OCI-LY1 (cell line): ENCODE data around the gene MIS18A.

Experiments used
- H2AFZ ChIP-seq: fragments of 200-600 bp; sonication (generic), shearing (Covaris generic); 2 replicates; pipeline ENCODE4 v1.6.0; 2014; ENCODE audit warnings: antibody characterized with exemption, mild to moderate bottlenecking, low read length
- H3F3A ChIP-seq: fragments of 200-600 bp; sonication (generic), shearing (Covaris generic); 2 replicates; pipeline ENCODE4 v1.6.0; 2014; ENCODE audit warnings: mild to moderate bottlenecking, antibody characterized with exemption, low read length, moderate library complexity; ENCODE audit not compliant: insufficient read depth
- H3K27ac ChIP-seq: fragments of 200-600 bp; sonication (generic); 2 replicates; pipeline ENCODE4 v1.5.1; 2014; ENCODE audit warnings: low read length, mixed run types, mild to moderate bottlenecking, low read depth; ENCODE audit not compliant: poor library complexity, severe bottlenecking
- H3K27me3 ChIP-seq: fragments of 200-600 bp; sonication (generic); 2 replicates; pipeline ENCODE4 v1.6.0; 2014; ENCODE audit warnings: antibody characterized with exemption, mild to moderate bottlenecking, low read length, moderate library complexity; ENCODE audit not compliant: insufficient read depth
- H3K36me3 ChIP-seq: fragments of 200-600 bp; sonication (generic); 2 replicates; pipeline ENCODE4 v1.6.1; 2014; ENCODE audit warnings: mild to moderate bottlenecking, antibody characterized with exemption, low read length, moderate library complexity, mixed read lengths; ENCODE audit not compliant: insufficient read depth
- H3K4me1 ChIP-seq: fragments of 200-600 bp; sonication (generic); 2 replicates; pipeline ENCODE4 v1.5.1; 2014; ENCODE audit warnings: mild to moderate bottlenecking, low read length, moderate library complexity; ENCODE audit not compliant: insufficient read depth, severe bottlenecking
- H3K4me2 ChIP-seq: fragments of 200-600 bp; sonication (generic), shearing (Covaris generic); 2 replicates; pipeline ENCODE4 v1.6.1; 2014; ENCODE audit warnings: low read length
- H3K4me3 ChIP-seq: fragments of 200-600 bp; sonication (generic); 2 replicates; pipeline ENCODE4 v1.5.1; 2014; ENCODE audit warnings: low read length, low read depth, mild to moderate bottlenecking, mixed read lengths; ENCODE audit not compliant: poor library complexity, severe bottlenecking
- H3K79me2 ChIP-seq: fragments of 200-600 bp; shearing (Covaris generic); 2 replicates; pipeline ENCODE4 v1.6.1; 2016; ENCODE audit warnings: mixed run types, low read length, mixed read lengths; ENCODE audit not compliant: insufficient read depth
- H3K9ac ChIP-seq: fragments of 200-600 bp; sonication (generic), shearing (Covaris generic); 2 replicates; pipeline ENCODE4 v1.6.1; 2014; ENCODE audit warnings: mild to moderate bottlenecking, low read length, mixed read lengths
- H3K9me2 ChIP-seq: fragments of 200-600 bp; sonication (generic), shearing (Covaris generic); 2 replicates; pipeline ENCODE4 v1.6.1; 2014; ENCODE audit warnings: low read depth, mild to moderate bottlenecking, low read length, mixed read lengths
- H3K9me3 ChIP-seq: fragments of 200-600 bp; shearing (Covaris generic); 2 replicates; pipeline ENCODE4 v1.6.1; 2014; ENCODE audit warnings: low read length, mixed read lengths
- H4K20me1 ChIP-seq: fragments of 200-600 bp; sonication (generic), shearing (Covaris generic); 2 replicates; pipeline ENCODE4 v1.6.0; 2016; ENCODE audit warnings: mild to moderate bottlenecking, low read length; ENCODE audit not compliant: insufficient read depth
- EZH2 ChIP-seq: fragments of 200-600 bp; sonication (generic), shearing (Covaris generic); IDR thresholded peaks from 2 replicates; pipeline ENCODE4 v1.8.0; 2017; ENCODE audit warnings: borderline replicate concordance, mixed run types, mild to moderate bottlenecking, antibody characterized with exemption, low read length, moderate library complexity, mixed read lengths
- TF ChIP-seq, protein P1 (sequence below): fragments of 200-600 bp; sonication (generic), shearing (Covaris generic); IDR thresholded peaks from 2 replicates; pipeline ENCODE4 v1.5.1; 2017; ENCODE audit warnings: mild to moderate bottlenecking, antibody characterized with exemption, low read length, moderate library complexity, mixed read lengths

Gene MIS18A

DNA sequence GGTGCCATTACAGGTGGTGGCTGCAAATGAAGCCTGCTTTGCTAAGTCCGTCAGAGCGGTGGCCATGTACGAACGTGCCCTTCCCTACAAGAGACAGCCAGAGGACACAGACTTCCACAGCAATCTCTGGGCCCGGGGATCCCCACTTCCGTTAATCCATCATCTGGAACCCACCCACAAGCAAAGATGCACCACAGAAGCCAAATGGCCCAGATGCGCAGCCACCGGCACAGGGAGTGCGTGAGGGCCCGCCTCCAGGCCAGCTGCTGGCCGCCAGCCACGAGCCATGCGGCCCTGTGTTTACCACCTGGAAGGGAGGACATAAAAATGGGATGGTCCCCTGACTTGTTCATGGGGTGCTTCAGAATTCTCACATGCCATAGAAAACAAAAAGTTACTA is 41.9 kb upstream of the MIS18A start:
- Histone ChIP-seq H3F3A (no peaks in the 10 kb centered on the region), H3K4me3 (no peak overlapping the region), H2AFZ (no peak overlapping the region), H3K27me3 (no peaks in the 10 kb centered on the region), H3K36me3 (peaks cover 100% of the 10 kb centered on the region), H3K9me2 (no peaks in the 10 kb centered on the region), H3K79me2 (no peaks in the 10 kb centered on the region), H3K4me1 (no peaks in the 10 kb centered on the region), H3K9me3 (no peaks in the 10 kb centered on the region), H3K4me2 (no peak overlapping the region), H3K27ac (no peak overlapping the region), H4K20me1 (no peaks in the 10 kb centered on the region), H3K9ac (no peak overlapping the region)
- TF ChIP-seq EZH2: no peak
- TF ChIP-seq, protein P1, sequence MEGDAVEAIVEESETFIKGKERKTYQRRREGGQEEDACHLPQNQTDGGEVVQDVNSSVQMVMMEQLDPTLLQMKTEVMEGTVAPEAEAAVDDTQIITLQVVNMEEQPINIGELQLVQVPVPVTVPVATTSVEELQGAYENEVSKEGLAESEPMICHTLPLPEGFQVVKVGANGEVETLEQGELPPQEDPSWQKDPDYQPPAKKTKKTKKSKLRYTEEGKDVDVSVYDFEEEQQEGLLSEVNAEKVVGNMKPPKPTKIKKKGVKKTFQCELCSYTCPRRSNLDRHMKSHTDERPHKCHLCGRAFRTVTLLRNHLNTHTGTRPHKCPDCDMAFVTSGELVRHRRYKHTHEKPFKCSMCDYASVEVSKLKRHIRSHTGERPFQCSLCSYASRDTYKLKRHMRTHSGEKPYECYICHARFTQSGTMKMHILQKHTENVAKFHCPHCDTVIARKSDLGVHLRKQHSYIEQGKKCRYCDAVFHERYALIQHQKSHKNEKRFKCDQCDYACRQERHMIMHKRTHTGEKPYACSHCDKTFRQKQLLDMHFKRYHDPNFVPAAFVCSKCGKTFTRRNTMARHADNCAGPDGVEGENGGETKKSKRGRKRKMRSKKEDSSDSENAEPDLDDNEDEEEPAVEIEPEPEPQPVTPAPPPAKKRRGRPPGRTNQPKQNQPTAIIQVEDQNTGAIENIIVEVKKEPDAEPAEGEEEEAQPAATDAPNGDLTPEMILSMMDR: no peak

DNA sequence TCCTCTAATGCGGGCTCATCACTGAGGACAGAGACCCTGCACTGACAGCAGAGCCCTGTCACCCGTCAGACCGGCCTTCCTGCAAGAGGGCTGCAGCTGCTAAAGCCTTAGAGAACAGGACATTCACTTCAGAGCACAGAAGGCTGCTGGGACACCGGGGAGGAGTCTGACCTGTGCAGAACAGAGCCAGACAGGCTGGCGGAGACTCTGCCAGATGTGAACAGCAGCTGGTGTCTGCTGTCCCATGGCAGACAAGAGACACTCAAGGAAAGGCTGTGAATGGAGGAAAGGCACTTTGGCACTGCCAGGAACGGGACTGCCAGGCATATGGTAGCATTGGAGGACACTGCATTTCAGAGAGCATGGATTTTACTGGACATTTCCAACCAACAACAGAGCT is 41.2 kb upstream of the MIS18A start:
- no peak overlapping the region for H2AFZ ChIP-seq
- no peaks in the 10 kb centered on the region for H3K4me1 ChIP-seq
- no peaks in the 10 kb centered on the region for H3F3A ChIP-seq
- no peaks in the 10 kb centered on the region for H3K79me2 ChIP-seq
- H3K9me2 ChIP-seq: no peaks in the 10 kb centered on the region
- no peaks in the 10 kb centered on the region for H3K27me3 ChIP-seq
- H3K9me3 ChIP-seq: no peaks in the 10 kb centered on the region
- H4K20me1 ChIP-seq: no peaks in the 10 kb centered on the region
- no peak overlapping the region for H3K27ac ChIP-seq
- H3K9ac ChIP-seq: no peak overlapping the region
- no peak for TF ChIP-seq EZH2
- TF ChIP-seq, protein P1: no peak
- H3K36me3 ChIP-seq: peaks cover 97% of the 10 kb centered on the region
- no peak overlapping the region for H3K4me3 ChIP-seq
- no peak overlapping the region for H3K4me2 ChIP-seq

DNA sequence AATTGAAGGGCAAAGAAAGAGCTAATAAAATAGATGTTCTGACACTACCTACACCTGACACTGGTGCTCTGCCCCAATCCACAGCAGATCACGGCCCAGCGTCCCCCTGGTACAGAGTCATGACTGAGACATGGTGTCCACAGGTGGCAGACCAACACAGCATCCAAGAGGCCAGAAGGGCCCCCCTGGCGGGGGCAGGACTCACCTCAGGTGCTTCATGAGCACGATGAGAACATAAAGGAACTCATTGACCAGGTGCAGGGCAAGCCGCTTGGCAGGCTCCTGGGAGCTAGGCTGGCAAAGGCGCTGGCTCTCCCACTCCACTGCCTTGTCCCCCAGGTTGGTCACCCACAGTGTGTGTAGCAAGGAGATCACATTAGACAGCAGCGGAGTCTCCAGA is 40.2 kb upstream of the MIS18A start:
- no peaks in the 10 kb centered on the region for H3K4me1 ChIP-seq
- TF ChIP-seq EZH2: no peak
- TF ChIP-seq, protein P1: no peak
- H3K79me2 ChIP-seq: no peaks in the 10 kb centered on the region
- H3K4me3 ChIP-seq: no peak overlapping the region
- H3K9me3 ChIP-seq: no peaks in the 10 kb centered on the region
- H3K27me3 ChIP-seq: no peaks in the 10 kb centered on the region
- no peak overlapping the region for H2AFZ ChIP-seq
- no peak overlapping the region for H3K9ac ChIP-seq
- H3K4me2 ChIP-seq: no peak overlapping the region
- peaks cover 96% of the 10 kb centered on the region for H3K36me3 ChIP-seq
- no peaks in the 10 kb centered on the region for H3K9me2 ChIP-seq
- no peaks in the 10 kb centered on the region for H3F3A ChIP-seq
- no peaks in the 10 kb centered on the region for H4K20me1 ChIP-seq
- H3K27ac ChIP-seq: no peak overlapping the region
